Measurements from ENCODE around the gene GCN1. TPM values are rescaled to one million over a fixed set of nuclear protein-coding genes. Genes with fewer than 3 reads are reported as not detected.
"Not testable (repeated sequence)": the region's sequence is repeated elsewhere in the genome, so short reads cannot be mapped to it uniquely, and the experiment has no call there.

The GCN1 gene
- total RNA-seq, 1 experiment from 2014 or later, result 117 TPM

DNA sequence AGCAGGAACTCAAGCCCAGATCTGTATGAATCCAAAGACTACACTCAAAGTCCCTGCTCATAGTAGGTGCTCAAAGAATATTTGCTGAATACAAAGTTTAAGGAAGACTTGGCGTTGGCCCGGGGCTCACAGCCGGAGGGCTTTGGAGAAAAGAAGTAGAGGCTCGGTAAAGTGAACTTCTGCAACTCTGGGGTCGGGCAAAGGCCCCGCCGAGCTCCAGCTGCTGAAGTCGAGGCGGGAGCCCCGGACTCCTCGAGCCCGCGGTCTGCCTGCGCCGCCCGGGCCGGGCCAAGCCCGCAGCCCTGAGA is 335 bp downstream of the GCN1 start:
- CTCF ChIA-PET, result interaction anchor here (1.2 kb wide), 1 partner anchor 72 kb away, joined by 4 read pairs; no protein-coding TSS in a partner anchor
- intact Hi-C loops (cut with micrococcal nuclease), result no loop called here

DNA sequence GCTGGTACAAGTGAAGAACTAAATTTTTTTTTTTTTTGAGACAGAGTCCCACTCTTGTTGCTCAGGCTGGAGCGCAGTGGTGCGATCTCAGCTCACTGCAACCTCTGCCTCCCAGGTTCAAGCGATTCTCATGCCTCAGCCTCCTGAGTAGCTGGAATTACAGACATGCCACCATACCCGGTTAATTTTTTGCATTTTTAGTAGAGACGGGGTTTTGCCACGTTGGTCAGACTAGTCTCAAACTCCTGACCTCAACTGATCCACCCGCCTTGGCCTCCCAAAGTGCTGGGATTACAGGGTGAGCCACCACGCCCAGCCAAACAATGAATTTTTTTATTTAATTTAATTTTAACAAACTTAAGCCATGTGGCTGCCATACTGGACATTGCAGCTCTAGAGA is 1.2 kb downstream of the GCN1 start:
- BruUV-seq (replicated peaks); DNase-seq (ENCODE audit: unreplicated experiment); H3K27me3 Mint-ChIP-seq (ENCODE audit: insufficient read depth, unreplicated experiment); intact Hi-C loops (cut with micrococcal nuclease); H3K9me3 Mint-ChIP-seq (ENCODE audit: unreplicated experiment): not testable (repeated sequence)
- ChIA-PET CTCF (interaction anchor here (0.5 to 1.2 kb wide), 2 partner anchors 73 to 82 kb away, joined by 3 to 4 read pairs; no protein-coding TSS in a partner anchor), POLR2A (interaction anchor here (0.6 to 10.2 kb wide), 10 partner anchors 7 to 127 kb away, joined by 3 to 257 read pairs (median 3); partner anchors contain the start of gene RPLP0)
- peaks cover 11% of the 10 kb centered on the region for H3K4me1 Mint-ChIP-seq (ENCODE audit: insufficient read depth, unreplicated experiment)
- peak overlapping the region; percentile 80 for H3K4me3 Mint-ChIP-seq (ENCODE audit: unreplicated experiment)
- H3K36me3 Mint-ChIP-seq (ENCODE audit: insufficient read depth, unreplicated experiment), result peaks cover 85% of the 10 kb centered on the region
- peak overlapping the region; percentile 89 for H3K27ac Mint-ChIP-seq (ENCODE audit: low read depth, unreplicated experiment)

More for the DNA sequence above, 335 bp downstream of the GCN1 start:
- TF ChIP-seq, protein P1, sequence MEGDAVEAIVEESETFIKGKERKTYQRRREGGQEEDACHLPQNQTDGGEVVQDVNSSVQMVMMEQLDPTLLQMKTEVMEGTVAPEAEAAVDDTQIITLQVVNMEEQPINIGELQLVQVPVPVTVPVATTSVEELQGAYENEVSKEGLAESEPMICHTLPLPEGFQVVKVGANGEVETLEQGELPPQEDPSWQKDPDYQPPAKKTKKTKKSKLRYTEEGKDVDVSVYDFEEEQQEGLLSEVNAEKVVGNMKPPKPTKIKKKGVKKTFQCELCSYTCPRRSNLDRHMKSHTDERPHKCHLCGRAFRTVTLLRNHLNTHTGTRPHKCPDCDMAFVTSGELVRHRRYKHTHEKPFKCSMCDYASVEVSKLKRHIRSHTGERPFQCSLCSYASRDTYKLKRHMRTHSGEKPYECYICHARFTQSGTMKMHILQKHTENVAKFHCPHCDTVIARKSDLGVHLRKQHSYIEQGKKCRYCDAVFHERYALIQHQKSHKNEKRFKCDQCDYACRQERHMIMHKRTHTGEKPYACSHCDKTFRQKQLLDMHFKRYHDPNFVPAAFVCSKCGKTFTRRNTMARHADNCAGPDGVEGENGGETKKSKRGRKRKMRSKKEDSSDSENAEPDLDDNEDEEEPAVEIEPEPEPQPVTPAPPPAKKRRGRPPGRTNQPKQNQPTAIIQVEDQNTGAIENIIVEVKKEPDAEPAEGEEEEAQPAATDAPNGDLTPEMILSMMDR (IDR thresholded peaks at IDR 0.05; ENCODE audit: unreplicated experiment), result no peak
- H3K27ac Mint-ChIP-seq (ENCODE audit: low read depth, unreplicated experiment), result peak overlapping the region; percentile 89
- H3K4me3 Mint-ChIP-seq (ENCODE audit: unreplicated experiment), result peak overlapping the region; percentile 80
- H3K36me3 Mint-ChIP-seq (ENCODE audit: insufficient read depth, unreplicated experiment), result peaks cover 85% of the 10 kb centered on the region
- no peak for DNase-seq (ENCODE audit: unreplicated experiment)
- H3K27me3 Mint-ChIP-seq (ENCODE audit: insufficient read depth, unreplicated experiment), result no peaks in the 10 kb centered on the region
- POLR2A ChIA-PET, result interaction anchor here (1.0 to 10.2 kb wide), 7 partner anchors 8 to 76 kb away, joined by 3 to 257 read pairs (median 3); no protein-coding TSS in a partner anchor
- peaks cover 20% of the 10 kb centered on the region for H3K4me1 Mint-ChIP-seq (ENCODE audit: insufficient read depth, unreplicated experiment)
- H3K9me3 Mint-ChIP-seq (ENCODE audit: unreplicated experiment), result no peaks in the 10 kb centered on the region
- no TSS peak for BruUV-seq (replicated peaks)

DNA sequence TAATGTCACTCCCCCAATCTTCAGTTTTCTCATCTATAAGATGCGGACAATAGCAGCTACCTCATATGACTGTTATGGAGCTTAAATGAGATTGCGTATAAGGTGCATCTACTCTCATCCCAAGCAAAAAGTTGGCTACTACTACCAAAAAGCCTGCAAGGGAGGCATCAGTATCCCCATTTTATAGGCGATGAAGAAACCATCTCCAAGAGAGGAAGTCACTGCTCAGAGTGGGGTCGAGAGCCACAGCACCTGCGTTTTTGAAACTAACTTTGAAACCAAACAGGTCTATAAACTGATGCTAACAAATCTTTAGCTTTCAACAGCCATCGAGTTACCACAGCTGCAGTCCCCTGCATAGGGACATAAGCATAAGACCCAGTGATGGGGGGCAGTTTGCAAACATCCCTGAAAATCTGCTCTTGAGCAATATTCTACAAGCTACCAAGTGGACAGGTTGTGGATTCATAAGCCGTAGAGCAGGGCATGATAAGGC is 3.5 kb downstream of the GCN1 start:
- POLR2A ChIA-PET, result interaction anchor here (0.6 to 2.6 kb wide), 3 partner anchors 9 to 71 kb away, joined by 4 to 25 read pairs (median 4); partner anchors contain the start of gene RPLP0
- H3K4me1 Mint-ChIP-seq (ENCODE audit: insufficient read depth, unreplicated experiment), result peaks cover 6% of the 10 kb centered on the region

DNA sequence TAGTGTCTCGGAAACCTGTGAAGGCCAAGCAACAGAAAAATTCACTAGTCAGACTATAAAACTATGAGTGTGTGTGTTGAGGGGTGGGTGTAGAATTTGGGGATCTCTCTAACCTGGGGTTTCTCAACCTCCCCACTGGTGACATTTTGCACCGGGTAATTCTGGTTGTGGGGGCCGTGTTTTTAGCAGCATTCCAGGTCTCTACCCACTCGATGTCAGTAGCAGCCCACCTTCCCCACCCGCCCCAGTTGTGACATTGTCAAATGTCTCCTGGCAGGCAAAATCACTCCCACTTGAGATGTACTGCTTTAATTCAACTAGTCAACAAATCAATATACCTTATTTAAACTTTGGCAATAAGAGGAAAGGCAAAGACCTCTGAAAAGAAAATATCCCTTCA is 4.1 kb downstream of the GCN1 start:
- intact Hi-C loops (cut with micrococcal nuclease), result no loop called here
- TF ChIP-seq, protein P1 (IDR thresholded peaks at IDR 0.05; ENCODE audit: unreplicated experiment), result no peak
- Mint-ChIP-seq H3K4me1 (ENCODE audit: insufficient read depth, unreplicated experiment) (peaks cover 6% of the 10 kb centered on the region), H3K27me3 (ENCODE audit: insufficient read depth, unreplicated experiment) (no peaks in the 10 kb centered on the region), H3K9me3 (ENCODE audit: unreplicated experiment) (no peaks in the 10 kb centered on the region), H3K27ac (ENCODE audit: low read depth, unreplicated experiment) (no peak overlapping the region), H3K4me3 (ENCODE audit: unreplicated experiment) (no peak overlapping the region), H3K36me3 (ENCODE audit: insufficient read depth, unreplicated experiment) (peaks cover 83% of the 10 kb centered on the region)
- ChIA-PET CTCF (interaction anchor here (2.1 kb wide), 1 partner anchor 10 kb away, joined by 8 read pairs; the partner anchor contains the start of gene RPLP0), POLR2A (interaction anchor here (0.6 to 1.6 kb wide), 2 partner anchors 10 to 56 kb away, joined by 4 to 9 read pairs; partner anchors contain the start of gene RPLP0)
- no peak for DNase-seq (ENCODE audit: unreplicated experiment)
- no TSS peak for BruUV-seq (replicated peaks)

More for the DNA sequence above, 3.5 kb downstream of the GCN1 start:
- H3K27me3 Mint-ChIP-seq (ENCODE audit: insufficient read depth, unreplicated experiment), result no peaks in the 10 kb centered on the region
- no peak for DNase-seq (ENCODE audit: unreplicated experiment)
- no peak overlapping the region for H3K4me3 Mint-ChIP-seq (ENCODE audit: unreplicated experiment)
- TF ChIP-seq, protein P1 (IDR thresholded peaks at IDR 0.05; ENCODE audit: unreplicated experiment), result no peak
- H3K27ac Mint-ChIP-seq (ENCODE audit: low read depth, unreplicated experiment), result no peak overlapping the region
- H3K36me3 Mint-ChIP-seq (ENCODE audit: insufficient read depth, unreplicated experiment), result peaks cover 85% of the 10 kb centered on the region
- BruUV-seq (replicated peaks), result no TSS peak
- no peaks in the 10 kb centered on the region for H3K9me3 Mint-ChIP-seq (ENCODE audit: unreplicated experiment)
- CTCF ChIA-PET, result interaction anchor here (0.6 to 2.1 kb wide), 3 partner anchors 10 to 18 kb away, joined by 3 to 8 read pairs (median 3); partner anchors contain the start of gene RPLP0
- intact Hi-C loops (cut with micrococcal nuclease), result no loop called here
